GM18526 (cell line): ENCODE data around the gene SLC25A21.

Experiments
- POLR2A ChIP-seq: IDR thresholded peaks from 3 replicates; pipeline ENCODE4 v1.6.1; 2011; ENCODE audit not compliant: insufficient read length; ENCODE audit errors: extremely low read depth

SLC25A21 gene

GRCh38 chr14:37147310-37147880 lies 25.0 kb downstream of the SLC25A21 start:
- no peak for TF ChIP-seq POLR2A

DNA sequence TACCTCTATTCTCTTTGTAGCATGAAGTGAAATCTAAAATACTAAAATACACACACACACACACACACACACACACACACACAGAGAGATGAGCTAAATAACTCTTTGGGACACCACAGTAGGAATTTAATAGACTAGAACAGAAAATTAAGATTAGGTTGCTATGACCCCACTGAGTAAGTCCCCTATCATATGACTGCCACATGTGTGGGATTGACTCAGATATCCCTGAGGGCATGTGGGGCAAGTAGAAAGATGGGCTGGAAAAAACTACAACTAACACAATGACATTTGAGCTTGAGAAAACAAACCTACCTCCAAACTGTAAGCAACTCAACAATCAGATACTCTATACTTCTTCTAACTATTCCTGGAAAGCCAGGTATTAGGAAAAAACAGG lies 27.0 kb downstream of the SLC25A21 start:
- TF ChIP-seq POLR2A, result no peak

DNA sequence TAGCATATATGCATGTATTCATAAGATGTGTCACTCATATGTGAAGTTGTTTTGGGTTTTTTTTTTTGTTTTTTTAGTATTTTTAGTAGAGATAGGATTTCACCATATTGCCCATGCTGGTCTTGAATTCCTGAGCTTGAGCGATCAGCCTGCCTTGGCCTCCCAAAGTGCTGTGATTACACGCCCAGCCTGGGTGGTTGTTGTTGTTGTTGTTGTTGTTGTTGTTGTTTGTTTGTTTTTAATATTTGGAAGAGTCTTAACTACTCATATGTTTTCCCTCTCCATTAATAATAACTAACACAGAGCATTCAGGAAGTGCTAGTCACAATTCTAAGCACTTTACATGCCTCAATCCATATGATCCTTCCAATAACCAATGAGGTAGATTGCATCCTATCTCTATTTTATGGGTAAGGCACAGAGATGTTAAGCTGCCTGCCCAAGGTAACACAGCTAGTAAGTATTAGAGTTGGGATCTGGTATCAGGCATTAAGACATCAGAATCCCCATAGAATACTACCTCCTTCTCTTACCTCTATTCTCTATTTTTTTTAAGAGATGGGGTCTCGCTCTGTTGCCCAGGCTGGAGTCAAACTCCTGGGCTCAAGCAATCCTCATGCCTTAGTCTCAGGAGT lies 27.6 kb downstream of the SLC25A21 start:
- TF ChIP-seq POLR2A, result no peak

- no peak for TF ChIP-seq POLR2A
These were observed 28.9 kb downstream of the SLC25A21 start for GRCh38 chr14:37143475-37143874.

DNA sequence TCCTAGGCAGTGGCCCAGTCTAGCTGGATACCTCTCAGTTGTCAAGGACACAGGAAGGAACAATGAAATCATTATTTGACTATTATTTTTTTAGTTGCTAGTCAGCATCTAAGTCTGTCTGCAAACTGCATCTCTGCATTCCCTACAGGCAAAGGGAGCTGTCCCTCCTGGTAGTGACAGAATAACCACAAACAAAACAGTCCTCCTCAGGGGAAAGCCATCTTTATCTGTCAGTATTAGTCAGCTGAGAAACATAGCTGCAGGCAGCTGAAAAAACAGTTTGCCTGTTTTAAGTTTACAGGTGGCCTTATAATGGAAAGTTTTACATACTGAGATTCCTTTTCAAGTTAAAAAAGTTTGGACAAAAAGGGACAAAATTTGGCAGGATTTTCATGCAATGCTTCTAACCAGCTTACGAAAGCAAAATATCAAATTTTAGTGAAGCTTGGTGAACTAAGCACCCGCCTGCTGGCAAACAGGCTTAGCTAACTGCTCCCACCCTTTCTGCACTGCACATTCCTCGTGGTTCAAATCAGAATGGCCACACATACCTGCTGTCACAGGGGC lies 29.5 kb downstream of the SLC25A21 start:
- TF ChIP-seq POLR2A, result no peak

GRCh38 chr14:37140176-37140575 lies 32.2 kb downstream of the SLC25A21 start:
- TF ChIP-seq POLR2A, result no peak

- no peak for TF ChIP-seq POLR2A
These were observed 32.7 kb downstream of the SLC25A21 start for GRCh38 chr14:37139710-37140109.

DNA sequence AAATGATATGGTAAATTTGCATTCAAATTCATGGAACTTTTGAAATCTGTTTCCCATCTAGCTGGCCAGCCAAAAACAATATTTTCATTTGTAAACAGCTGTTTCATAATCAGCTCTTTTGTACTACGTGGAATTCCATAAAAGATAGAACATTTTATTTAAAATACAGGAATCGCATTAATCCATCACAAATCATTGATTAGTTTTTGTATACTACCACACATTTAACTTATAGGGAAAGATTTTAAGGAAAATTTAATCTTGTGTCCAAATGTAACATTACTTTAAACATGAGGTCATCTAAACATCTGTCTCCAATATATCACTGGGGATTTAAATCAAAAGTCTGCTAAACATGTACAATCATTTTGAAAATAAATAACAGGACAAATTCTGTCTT lies 33.5 kb downstream of the SLC25A21 start:
- no peak for TF ChIP-seq POLR2A

DNA sequence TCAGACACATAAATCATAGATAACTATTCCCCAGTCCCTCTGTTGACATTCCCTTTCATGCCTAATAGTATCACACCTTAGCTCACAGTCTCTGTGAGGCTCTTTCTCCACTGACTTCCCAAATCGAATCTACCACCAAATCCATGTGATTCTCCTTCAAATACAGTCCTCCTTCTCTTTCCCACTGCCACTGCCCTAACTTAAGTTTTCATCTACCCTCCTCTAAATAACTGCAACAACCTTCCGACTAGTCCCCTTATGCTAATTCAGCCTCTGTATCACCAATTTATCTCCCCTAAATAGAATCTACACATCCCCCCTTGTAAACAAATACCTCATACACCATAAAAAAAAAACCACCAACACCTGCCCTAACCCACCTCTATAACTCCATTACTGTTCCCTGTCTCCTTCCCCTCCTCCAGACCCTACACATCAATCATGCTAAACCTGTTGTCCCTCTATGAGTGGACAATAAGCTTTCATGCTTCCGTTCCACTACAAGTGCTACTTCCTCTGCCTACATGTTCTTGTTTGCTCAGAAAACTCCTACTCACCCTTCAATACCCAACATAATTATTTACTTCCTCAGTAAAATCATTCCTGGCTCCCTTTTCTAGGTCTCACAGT lies 39.0 kb downstream of the SLC25A21 start:
- TF ChIP-seq POLR2A, result no peak

DNA sequence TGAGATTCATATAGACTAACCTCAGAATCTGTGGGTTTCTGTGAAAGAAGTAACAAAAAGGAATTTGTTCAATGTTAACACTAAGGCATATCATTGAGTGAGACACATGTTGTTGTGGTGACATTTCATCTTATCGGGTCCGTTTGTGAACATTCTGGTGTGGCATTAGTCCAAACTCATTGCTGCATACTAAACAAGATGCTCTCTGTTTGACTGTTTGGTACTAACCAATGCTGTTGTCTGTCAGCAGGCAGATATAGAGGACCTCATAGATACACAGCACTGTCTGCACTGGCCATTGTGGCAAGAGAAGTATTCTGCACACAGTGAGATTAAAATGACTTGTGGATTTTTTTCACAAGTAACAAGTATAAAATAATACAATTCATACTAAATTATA lies 41.2 kb downstream of the SLC25A21 start:
- no peak for TF ChIP-seq POLR2A

DNA sequence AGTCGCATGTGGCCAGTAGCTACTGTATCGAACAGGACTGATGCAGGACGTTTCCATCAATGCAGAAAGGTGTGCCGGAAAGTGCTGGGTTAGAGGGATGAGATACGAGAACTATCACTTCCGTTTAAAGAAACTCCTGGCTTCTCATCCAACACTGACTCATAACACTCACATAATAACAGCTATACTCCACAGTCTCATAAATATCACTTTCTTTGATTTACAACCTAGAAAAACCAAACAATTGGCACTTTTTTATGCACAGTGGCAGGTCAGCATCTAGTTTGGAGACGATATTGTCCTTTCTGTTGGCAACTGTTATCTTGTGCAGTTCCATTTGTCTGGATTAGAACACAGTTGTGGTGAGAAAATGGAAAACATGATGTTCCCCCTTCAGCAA lies 43.4 kb downstream of the SLC25A21 start:
- no peak for TF ChIP-seq POLR2A

GRCh38 chr14:37124614-37125013 lies 47.8 kb downstream of the SLC25A21 start:
- no peak for TF ChIP-seq POLR2A

DNA sequence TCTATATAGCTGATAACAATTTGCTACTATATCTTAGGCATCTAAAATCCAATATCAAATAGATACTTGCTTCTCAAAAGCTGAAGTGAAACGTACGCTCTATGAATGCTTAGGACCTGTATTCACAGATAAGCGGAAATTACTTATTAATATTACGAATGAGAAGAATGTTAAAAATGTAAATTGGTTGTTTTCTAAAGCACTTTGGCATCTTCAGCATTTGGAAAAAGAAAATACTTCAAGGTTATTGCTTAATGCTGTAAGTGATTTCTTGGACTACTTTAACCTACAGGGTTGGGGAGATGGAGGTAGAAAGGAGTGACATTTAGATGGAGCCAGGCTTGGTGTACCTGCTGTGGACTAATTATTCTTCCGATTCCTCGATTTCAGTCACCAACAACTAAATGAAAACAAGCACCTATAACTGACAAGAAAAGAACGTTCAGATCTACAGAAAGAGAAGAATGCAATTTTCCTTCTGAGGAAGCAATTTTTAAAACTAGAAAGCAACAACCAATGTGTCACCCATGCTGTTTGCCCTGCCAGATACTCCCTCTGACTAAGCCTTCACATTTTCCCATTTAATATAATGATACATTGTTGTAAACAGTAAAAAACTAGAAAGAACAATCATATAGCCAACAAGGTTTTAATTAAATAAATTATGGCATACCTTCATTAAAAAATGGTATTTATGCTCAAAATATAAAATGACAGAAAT lies 49.3 kb downstream of the SLC25A21 start:
- TF ChIP-seq POLR2A, result no peak

DNA sequence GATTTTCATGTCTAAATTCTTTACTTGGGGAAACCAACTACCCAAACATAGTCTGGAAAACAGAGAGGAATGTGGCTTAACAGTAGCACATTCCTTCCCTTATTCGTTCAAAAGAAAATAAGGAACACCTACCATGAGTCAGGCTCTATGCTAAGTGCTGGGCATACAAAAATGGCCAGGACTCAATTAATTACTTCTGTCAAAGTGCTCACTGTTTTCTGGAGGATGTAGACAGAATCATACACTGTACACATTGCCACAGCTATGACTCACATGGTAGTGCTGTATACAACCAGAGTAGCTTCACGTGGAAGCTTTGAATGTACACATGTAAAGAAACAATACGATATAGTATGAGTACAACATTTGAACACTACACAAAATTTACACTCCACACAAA lies 50.1 kb downstream of the SLC25A21 start:
- TF ChIP-seq POLR2A, result no peak

- no peak for TF ChIP-seq POLR2A
These were observed 53.6 kb downstream of the SLC25A21 start for GRCh38 chr14:37118673-37119366.

DNA sequence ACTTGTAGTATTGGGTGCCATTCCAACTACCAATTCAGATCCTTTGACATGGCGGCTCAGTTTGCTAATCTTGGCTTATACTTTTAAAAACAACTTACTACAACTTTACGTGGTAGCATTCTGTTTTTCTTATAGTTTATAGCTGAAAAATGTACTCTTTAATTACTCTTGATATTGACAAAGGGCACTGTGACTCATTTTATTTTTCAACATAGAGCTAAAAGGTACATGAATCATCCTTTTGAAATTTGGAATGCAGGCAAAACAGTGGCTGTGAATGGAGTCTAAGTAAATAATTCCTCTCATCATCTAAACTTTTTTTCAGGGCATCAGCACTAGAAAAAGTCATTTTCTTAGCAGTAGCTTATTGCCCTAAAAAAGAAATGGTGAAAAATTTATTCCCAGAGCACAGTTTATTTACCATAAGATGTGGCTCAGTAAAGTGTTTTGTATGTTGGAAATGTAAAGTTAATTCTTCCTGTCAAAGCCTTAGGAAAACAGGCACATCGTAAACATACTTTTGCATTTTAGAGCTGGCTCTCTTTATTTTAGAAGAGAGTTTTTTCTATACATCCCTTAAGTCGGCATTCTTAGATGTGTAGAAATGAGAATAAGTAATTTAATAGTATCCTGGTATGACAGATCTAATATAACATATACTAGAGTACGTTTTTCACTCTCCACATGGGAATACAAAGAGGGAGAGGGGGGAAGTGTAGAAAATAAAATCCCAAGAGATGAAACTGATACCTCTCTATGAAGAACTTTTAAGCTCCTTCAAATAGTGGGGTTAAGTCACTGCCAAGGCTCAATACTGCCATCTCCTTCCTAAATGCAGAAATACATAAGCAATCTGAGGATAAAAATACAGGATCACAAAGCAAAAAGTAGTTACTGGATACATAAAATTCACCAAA lies 55.2 kb downstream of the SLC25A21 start:
- no peak for TF ChIP-seq POLR2A
